NCI-H69 (cell line): ENCODE measurements around the gene ANKRD35.

ENCODE experiments used
- DNase-seq: peaks from one replicate; lab custom pipeline; 2025; lab: John Stamatoyannopoulos, UW

ANKRD35 gene

GRCh38 chr1:145897969-145898368 is 12.3 kb upstream of the ANKRD35 start:
- no peak for DNase-seq

GRCh38 chr1:145895471-145895870 is 9.8 kb upstream of the ANKRD35 start:
- no peak for DNase-seq

GRCh38 chr1:145893306-145894055 is 7.8 kb upstream of the ANKRD35 start:
- DNase-seq: no peak

GRCh38 chr1:145892486-145893087 is 6.9 kb upstream of the ANKRD35 start:
- peak; percentile 84 for DNase-seq

GRCh38 chr1:145891587-145892485 is 6.2 kb upstream of the ANKRD35 start:
- peak; percentile 100 for DNase-seq

GRCh38 chr1:145891143-145891542 is 5.5 kb upstream of the ANKRD35 start:
- peak; percentile 90 for DNase-seq

GRCh38 chr1:145889722-145890121 is 4.1 kb upstream of the ANKRD35 start:
- peak; percentile 92 for DNase-seq

GRCh38 chr1:145887631-145888030 is 2.0 kb upstream of the ANKRD35 start:
- DNase-seq: no peak

- no peak for DNase-seq
These were observed 1.1 kb upstream of the ANKRD35 start for GRCh38 chr1:145886816-145887215.

- DNase-seq: peak; percentile 48
These were observed 724 bp upstream of the ANKRD35 start for GRCh38 chr1:145886390-145886789.

GRCh38 chr1:145884675-145885074 is 991 bp downstream of the ANKRD35 start:
- DNase-seq: peak; percentile 35

GRCh38 chr1:145879775-145880174 is 5.9 kb downstream of the ANKRD35 start:
- peak; percentile 100 for DNase-seq

- DNase-seq: no peak
These were observed 6.9 kb downstream of the ANKRD35 start for GRCh38 chr1:145878724-145879123.

GRCh38 chr1:145877923-145878486 is 7.7 kb downstream of the ANKRD35 start:
- no peak for DNase-seq

GRCh38 chr1:145874646-145875045 is 11.0 kb downstream of the ANKRD35 start:
- no peak for DNase-seq

GRCh38 chr1:145871994-145872924 is 13.4 kb downstream of the ANKRD35 start:
- no peak for DNase-seq

- DNase-seq: no peak
These were observed 17.4 kb downstream of the ANKRD35 start for GRCh38 chr1:145868232-145868631.

GRCh38 chr1:145863282-145864018 is 22.2 kb downstream of the ANKRD35 start:
- DNase-seq: no peak

- DNase-seq: peak; percentile 94
These were observed 26.1 kb downstream of the ANKRD35 start for GRCh38 chr1:145859491-145860023.

- peak; percentile 97 for DNase-seq
These were observed 26.7 kb downstream of the ANKRD35 start, which contains the start of gene PIAS3 for GRCh38 chr1:145858901-145859490. Gene PIAS3 (minus strand): TSS chr1:145859081. CDS start chr1:145858990, 91 bp downstream.
